Measurements from ENCODE around the gene DENND2A.
"Not testable (repeated sequence)": the region's sequence is repeated elsewhere in the genome, so short reads cannot be mapped to it uniquely, and the experiment has no call there.

The DENND2A gene

GRCh38 chr7:140640727-140641523 lies at the start of gene DENND2A:
DENND2A (minus strand) TSS chr7:140640813; CDS start chr7:140602397, 38,416 bp downstream.
- peak within 1 kb of the TSS in 17 of 21 experiments; percentile 11 to 82 (median 62) for H3K27ac ChIP-seq
- peak within 1 kb of the TSS; percentile 31 to 48 (median 38) for H3K4me3 ChIP-seq

GRCh38 chr7:140689199-140690152 lies 48.9 kb upstream of the DENND2A start:
- no peak overlapping the region for H3K4me3 ChIP-seq
- no peak overlapping the region for H3K27ac ChIP-seq

DNA sequence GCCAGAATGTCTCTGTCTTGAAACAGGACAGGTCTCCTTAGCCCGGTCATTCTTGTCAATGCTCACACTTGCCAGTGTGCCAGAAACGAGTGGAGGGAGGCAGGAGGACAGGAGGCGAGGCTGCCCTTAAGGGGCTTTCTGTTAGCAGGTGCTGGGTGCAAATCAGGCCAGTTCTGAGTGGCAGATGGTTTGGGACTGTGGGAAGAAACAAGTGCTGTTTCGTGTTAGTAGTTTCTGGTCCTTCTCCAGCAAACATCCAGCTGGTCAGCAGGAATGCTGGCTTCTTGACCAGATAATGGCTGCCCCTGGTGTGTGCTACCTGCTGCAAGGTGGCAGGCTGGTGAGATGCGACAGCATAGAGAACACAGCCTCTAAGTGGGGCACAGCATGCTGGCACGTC lies 47.7 kb upstream of the DENND2A start:
- Histone ChIP-seq H3K27ac (no peak overlapping the region), H3K4me3 (no peak overlapping the region)

- no peak overlapping the region for H3K4me3 ChIP-seq
- H3K27ac ChIP-seq: no peak overlapping the region
Measured at GRCh38 chr7:140686921-140687320, 46.3 kb upstream of the DENND2A start.

GRCh38 chr7:140685407-140686087 lies 44.9 kb upstream of the DENND2A start:
- Histone ChIP-seq H3K4me3 (no peak overlapping the region), H3K27ac (no peak overlapping the region)

DNA sequence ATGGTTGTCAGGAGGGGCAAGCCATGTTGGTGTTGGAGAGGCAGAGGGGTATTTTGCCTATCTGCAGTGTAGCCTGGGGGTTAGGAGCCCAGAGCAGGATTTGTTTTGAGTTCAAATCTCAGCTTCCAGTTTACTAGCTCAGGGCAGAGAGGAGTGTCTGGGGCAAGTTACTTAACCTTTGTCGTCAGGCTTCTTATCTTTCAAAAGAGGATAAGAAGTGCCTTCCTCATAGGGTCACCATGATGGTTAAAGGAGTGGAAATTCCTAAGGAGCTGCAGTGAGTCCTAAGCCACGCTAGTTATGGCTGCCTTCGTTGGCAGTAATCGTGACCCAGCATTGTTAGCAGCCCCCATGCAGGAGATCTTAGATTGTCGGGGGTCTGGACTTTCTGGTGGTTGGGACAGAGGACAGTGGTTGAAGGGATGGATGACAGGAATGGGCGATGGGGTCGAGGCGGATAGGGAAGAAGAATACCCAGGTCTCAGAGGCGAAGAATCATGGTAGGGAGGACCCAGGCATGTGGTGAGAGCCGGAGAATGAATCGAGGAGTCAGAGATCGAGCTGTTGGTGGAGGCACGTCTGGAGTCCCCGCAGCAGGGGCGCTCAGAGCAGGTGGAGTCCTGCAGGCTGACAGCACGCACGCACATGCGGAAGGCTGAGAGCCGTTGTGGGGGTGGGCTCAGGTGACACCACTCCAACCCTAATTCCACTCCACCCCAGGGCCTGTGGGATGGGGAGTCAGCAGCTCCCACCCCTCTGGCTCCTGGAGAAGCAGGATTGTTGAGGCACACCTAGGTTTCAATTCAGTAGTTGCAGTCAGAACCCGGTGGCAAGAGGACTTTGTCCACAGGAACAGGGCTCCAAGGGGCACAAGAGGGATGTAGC lies 43.7 kb upstream of the DENND2A start:
- H3K4me3 ChIP-seq: no peak overlapping the region
- no peak overlapping the region for H3K27ac ChIP-seq

DNA sequence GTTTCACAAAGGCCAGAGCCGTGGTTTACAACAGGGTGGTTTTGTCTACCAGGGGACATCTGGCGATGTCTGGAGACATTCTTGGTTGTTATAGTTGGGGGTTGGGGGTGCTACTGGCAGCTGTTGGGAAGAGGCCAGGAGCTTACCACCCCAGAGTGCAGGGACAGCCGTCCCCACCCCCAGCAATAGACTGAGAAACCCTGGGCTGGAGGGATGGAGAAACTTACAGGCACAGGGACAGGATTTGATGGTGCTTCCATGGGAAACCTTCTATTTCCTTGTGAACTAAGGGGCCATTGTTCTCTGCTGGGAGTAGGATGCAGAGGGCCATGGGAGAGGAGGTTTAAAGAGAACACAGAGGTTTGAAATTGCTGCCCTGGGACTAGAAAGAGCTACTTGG lies 43.0 kb upstream of the DENND2A start:
- H3K4me3 ChIP-seq: no peak overlapping the region
- no peak overlapping the region for H3K27ac ChIP-seq

- Histone ChIP-seq H3K4me3 (no peak overlapping the region), H3K27ac (no peak overlapping the region)
Measured at GRCh38 chr7:140681766-140682165, 41.2 kb upstream of the DENND2A start.

DNA sequence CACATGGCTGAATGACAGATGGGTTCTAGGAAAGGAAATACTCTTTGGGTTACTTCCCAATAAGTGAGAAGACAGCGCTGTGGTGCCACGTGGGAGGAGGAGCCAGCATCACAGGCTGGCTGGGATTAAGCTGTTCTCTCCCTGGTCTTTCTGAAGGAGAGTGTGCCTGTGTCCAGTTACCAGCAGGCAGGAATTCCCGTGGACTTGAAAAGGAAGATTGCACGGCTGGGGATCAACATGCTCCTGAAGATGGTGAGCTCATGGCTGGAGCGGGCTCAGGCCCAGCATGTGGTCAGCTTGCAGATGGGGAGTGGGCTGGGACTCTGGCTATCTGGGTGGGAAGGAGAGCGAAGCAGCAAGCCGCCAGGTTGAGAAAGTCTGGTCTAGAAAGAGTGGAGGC lies 40.3 kb upstream of the DENND2A start:
- Histone ChIP-seq H3K27ac (no peak overlapping the region), H3K4me3 (no peak overlapping the region)

- H3K4me3 ChIP-seq: no peak overlapping the region
- H3K27ac ChIP-seq: no peak overlapping the region
Measured at GRCh38 chr7:140679186-140679585, 38.6 kb upstream of the DENND2A start.

DNA sequence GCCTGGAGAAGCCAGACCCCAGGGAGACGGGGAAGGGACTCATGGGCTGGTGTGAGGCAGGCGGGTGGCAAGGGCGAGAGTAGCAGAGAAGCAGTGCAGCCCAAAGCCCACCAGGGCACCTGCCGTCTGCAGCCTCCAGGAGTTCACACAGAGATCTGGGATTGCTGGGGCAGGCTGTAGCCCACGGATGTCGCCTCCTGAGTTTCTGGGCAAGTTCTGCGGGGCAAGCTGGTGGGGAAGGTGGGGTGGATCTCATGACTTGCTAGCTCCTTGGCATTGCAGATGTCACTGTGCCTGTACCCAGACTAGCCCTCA lies 38.2 kb upstream of the DENND2A start:
- no peak overlapping the region for H3K4me3 ChIP-seq

DNA sequence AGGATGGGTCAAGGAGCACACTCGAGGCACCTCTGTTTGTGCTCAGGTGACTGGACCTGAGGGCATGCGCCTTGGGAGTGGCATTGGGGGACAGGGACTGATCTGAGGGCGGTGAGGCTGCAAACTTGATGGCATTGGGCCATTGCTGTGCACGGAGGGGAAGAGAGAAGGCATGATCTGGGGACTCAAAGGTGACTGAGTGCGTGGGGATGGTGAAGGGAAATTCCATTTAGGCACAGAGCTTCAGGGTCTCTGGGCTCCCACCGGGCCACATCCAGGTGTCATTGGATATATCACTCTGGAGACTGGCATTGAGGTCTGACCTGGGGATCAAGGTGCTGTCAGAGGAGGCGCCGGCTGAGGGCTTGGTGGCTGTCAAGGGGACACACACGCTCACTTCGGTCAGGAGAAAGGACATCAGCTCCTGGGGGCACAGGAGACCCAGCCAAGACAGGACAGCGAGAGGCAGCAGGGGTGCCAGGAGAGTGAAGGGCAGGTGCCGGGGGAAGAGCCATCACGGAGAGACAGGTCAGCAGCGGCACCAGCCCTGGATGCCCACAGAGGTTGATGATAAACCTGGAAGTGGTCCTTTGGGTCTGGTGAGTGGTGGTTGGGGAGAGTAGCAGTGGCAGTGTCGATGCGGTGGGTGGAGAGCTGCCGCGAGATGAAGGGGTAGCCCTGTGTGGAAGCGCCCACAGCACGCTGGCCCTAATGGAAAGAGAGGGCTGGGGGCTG lies 37.6 kb upstream of the DENND2A start:
- Histone ChIP-seq H3K27ac (no peak overlapping the region), H3K4me3 (no peak overlapping the region)

More for the DNA sequence above, 38.2 kb upstream of the DENND2A start:
- H3K27ac ChIP-seq: no peak overlapping the region

DNA sequence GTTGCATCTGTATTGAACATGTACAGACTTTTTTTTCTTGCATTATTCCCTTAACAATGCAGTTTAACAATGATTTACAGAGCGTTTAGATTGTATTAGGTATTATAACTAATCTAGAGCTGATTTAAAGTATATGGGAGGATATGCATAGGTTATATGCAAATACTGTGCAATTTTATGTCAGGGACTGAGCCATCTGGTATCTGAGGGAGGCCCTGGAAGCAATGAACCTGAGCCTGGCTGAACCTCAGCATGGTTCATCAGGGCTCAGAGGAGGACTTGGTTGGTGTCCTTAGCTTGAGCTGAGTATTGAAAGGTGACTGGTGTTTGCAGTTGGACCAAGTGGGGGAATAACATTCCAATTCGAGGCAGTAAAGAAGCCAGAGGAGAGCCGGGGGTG lies 36.9 kb upstream of the DENND2A start:
- Histone ChIP-seq H3K27ac (no peak overlapping the region), H3K4me3 (no peak overlapping the region)

DNA sequence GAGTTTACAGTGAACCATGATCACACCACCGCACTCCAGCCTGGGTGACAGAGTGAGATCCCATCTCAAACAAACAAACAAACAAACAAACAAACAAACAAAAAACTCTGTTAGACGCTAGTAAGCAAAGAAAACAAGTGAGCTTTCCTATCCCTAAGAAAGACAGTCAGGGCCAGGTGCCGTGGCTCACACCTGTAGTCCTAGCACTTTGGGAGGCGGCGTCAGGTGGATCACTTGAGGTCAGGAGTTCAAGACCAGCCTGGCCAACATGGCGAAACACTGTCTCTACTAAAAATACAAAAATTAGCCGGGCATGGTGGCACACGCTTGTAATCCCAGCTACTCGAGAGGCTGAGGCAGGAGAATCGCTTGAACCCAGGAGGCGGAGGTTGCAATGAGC lies 36.3 kb upstream of the DENND2A start:
- not testable (repeated sequence) for H3K27ac ChIP-seq, H3K4me3 ChIP-seq

GRCh38 chr7:140676306-140676705 lies 35.7 kb upstream of the DENND2A start:
- H3K27ac ChIP-seq: peak overlapping the region in 1 of 21 experiments; percentile 36

GRCh38 chr7:140675726-140676125 lies 35.1 kb upstream of the DENND2A start:
- Histone ChIP-seq H3K27ac (peak overlapping the region in 4 of 21 experiments; percentile 1 to 36 (median 32)), H3K4me3 (no peak overlapping the region)

More at GRCh38 chr7:140676306-140676705, 35.7 kb upstream of the DENND2A start:
- H3K4me3 ChIP-seq: no peak overlapping the region

GRCh38 chr7:140674899-140675701 lies 34.5 kb upstream of the DENND2A start:
- Histone ChIP-seq H3K27ac (peak overlapping the region in 2 of 21 experiments; percentile 30 to 36), H3K4me3 (no peak overlapping the region)

- H3K27ac ChIP-seq: peak overlapping the region in 9 of 21 experiments; percentile 84 to 96 (median 91)
- H3K4me3 ChIP-seq: peak overlapping the region in 3 of 7 experiments; percentile 54 to 88 (median 80)
Measured at GRCh38 chr7:140674356-140674800, 33.8 kb upstream of the DENND2A start.

All from skin epidermis (tissue), 12 donors.